Measurements from ENCODE around the gene TUBB4B. TPM values are rescaled to one million over a fixed set of nuclear protein-coding genes. Genes with fewer than 3 reads are reported as not detected.

The TUBB4B gene
- total RNA-seq, 1 donor from 2014 or later: 92.5 TPM

DNA sequence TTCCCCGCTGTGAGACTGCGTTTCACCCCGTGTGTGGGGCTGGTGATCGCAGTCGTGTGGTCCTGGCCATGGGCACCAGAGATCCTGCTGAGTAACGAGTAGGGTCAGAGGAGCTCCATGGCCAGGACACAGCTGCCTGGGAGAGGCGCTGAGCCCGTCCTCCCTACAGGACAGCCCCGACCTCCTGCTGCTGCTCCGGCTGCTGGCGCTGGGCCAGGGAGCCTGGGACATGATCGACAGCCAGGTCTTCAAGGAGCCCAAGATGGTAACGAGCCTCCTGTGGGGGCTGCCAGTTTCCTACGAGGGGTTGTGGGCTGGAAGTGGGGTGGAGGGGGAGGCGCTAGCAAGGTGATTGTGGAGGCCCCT, 25.1 kb downstream of the TUBB4B start:
- FAIRE-seq: no peak

DNA sequence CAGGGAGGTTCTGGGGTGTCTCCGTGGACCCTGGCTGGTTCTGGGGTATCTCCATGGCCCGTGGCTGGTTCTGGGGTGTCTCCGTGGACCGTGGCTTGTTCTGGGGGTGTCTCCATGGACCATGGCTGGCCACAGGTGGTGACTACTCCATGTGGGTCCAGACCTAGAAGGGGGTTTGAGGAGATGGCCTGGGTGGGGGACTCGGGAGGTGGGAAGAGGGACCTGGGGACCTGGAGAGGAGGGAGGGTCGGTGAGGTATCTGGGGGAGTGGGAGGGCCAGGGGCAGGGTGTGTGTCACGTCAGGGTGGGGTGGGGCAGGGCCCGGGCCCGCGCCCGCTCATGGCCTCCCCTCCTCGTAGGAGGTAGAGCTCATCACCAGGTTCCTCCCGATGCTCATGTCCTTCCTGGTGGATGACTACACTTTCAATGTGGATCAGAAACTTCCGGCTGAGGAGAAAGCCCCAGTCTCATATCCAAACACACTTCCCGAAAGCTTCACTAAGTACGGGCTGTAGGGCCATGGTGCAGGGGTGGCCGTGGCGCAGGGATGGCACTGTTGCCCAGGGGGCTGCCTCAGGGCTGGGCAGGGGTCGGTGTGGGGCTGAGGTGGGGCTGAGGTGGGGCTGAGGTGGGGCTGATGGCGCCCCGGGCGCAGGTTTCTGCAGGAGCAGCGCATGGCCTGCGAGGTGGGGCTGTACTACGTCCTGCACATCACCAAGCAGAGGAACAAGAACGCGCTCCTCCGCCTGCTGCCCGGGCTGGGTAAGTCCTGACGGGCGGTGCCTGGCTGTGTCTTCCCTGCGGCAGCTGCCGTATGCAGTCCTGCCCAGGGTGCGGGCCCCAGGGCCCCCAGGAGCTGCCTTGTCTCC, 25.7 kb downstream of the TUBB4B start:
- DNase-seq (ENCODE audit: low spot score in 2 of 2) (no peak), FAIRE-seq (no peak)

More for the DNA sequence above, 25.1 kb downstream of the TUBB4B start:
- no peak for DNase-seq (ENCODE audit: low spot score in 2 of 2)

DNA sequence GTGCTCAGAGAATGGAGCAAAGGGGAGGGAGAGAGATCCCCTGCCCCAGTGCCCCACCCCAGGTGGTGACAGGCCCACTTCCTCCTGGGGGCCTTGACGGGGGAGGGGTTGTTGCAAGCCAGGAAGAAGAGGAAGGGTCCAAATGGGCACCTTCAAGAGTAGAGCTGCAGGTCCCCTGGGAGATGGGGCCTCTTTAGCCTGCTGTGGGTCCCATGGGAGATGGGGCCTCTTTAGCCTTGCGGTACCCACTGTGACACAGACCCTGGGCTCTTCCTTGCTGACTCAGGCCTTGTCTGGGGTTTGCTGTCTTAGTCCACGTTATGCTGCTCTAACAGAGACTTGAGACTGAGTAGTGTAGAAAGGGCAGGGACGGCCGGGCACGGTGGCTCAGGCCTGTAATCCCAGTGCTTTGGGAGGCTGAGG, 26.9 kb downstream of the TUBB4B start:
- no peak for FAIRE-seq
- no peak for DNase-seq (ENCODE audit: low spot score in 2 of 2)

DNA sequence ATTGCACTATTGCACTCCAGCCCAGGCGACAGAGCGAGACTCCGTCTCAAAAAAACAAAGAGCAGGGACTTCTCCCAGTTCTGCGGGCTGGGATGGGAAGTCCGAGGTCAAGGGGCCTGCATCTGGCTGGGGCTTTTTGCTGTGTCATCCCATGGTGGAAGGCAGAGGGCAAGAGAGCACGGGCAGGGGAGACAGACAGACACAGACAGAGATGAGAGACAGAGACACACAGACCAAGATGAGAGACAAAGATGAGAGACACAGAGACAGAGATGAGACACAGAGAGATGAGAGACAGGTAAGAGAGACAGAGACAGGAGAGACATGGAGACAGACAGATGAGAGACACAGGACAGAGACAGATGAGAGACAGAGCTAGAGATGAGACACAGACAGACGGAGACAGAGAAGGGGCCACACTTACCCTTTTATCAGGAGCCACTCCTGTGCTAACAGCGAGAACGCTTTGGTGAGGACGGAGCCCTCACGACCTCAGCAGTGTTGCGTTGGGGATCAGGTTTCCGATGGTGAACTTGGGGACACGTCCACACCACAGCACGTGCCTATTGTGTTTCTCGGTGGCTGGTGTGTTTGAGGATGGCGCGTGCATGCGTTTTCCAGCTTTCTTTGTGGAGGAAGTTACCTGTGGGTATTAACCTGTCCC, 27.6 kb downstream of the TUBB4B start:
- DNase-seq (ENCODE audit: low spot score in 2 of 2) (no peak), FAIRE-seq (no peak)

DNA sequence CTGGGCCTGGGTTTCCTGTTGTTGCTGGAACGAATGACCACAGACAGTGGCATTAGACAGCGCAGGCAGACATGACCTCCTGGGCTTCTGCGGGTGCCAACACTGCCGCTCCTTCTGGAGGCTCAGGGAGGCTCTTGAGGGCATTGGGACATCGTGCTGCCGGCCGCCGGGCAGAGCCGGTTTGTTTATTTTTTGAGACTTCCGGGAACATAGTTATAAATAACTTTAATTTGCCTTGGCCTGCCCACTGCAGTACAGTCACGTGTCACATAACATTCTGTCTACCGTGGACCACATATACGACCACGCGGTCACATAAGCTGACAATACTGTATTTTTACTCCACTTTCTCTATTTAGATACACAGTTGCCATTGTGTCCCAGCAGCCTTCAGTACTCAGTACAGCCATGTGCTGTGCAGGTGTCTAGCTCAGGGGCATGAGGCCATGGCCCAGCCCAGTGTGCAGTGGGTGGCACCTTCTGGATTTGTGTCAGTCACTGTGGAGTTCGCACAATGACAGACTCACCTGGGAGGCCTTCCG, 28.2 kb downstream of the TUBB4B start:
- DNase-seq (ENCODE audit: low spot score in 2 of 2) (no peak), FAIRE-seq (no peak)

DNA sequence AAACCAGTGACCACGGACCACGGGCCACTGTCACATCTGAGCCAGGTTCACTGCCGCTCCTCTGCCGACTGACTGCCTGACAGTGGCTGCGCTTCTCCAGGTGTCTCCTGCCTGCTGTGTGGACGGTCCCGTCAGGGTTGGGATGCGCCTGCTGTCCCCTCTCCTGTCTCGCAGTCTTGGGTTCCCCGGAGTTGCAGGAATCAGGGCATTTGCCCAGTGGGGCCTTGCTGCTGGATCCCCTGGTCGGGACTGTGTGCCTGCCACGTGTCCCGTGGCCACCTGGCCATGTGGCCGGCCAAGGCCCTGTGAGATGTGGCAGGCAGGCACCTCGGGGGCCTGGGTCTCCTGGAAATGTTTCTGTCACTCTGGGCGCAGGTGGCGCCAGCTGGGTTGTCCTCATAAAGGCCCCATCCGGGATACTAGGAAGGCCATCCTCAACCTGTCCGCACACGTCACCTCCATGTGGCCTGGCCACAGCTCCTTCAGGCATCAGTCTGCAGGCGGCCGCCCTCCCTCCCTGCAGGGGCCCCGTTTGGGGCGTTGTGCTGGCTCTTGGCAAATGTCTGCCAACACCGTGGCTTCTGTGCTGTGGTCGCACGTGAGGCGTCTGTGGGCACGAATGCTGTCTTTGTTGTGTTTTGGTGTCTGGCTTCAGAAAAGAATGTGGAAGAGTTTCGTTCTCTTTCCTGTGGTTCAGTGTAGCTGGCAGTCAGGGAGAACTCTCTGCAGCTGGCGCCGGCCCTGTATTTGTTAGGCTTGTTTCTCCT, 30.0 kb downstream of the TUBB4B start:
- FAIRE-seq: no peak
- DNase-seq (ENCODE audit: low spot score in 2 of 2): no peak

DNA sequence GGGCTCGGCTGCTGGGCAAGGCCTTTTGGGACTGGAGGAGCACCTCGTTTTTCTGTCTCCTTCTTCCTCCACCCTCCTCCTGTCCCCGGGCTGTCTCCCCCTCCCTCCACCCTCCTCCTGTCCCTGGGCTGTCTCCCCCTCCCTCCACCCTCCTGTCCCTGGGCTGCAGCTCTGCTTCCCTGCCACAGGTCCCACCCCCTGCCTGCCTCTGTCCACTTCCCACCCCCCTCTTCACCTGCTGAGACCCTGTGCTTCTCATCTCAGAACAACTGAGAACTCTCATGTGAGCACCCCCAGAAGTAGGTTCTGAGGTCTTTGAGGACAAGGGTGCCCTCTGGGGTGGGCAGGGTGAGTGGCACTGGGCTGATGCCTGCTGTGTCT, 30.6 kb downstream of the TUBB4B start:
- FAIRE-seq: no peak
- no peak for DNase-seq (ENCODE audit: low spot score in 2 of 2)

DNA sequence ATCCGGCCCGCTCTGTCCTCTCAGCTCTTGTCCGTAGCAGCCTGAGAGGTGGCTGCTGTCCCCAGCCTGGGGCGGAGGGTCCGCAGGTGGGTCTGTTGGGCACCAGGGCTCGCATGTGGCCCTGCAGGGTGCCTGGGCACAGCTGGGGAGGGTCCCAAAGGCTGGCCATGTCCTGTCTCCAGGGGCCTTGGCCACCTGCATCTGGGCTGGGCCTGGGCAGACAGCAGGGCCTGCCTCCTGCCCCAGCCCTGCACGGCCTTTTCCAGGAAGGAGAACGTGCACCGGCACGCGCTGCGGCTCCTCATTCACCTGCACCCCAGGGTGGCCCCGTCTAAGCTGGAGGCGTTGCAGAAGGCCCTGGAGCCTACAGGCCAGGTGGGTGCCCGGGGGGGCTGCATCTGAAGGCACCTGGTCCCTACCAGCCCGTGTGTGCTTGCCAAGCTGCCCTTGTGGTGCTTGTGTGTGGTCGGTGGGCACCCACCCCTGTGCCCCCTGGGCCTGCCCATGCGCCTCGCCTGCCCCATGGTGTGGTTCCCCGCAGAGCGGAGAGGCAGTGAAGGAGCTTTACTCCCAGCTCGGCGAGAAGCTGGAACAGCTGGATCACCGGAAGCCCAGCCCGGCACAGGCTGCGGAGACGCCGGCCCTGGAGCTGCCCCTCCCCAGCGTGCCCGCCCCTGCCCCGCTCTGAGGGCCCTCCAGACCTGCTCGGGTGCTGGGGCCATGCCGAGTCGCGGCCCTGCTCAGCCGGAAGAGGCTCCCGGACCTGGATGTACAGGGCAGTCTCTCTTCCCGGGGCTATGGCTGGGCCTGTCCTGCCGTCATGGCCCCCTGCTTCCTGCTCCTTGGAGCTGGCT, 31.4 kb downstream of the TUBB4B start:
- FAIRE-seq: no peak
- DNase-seq (ENCODE audit: low spot score in 2 of 2): no peak

DNA sequence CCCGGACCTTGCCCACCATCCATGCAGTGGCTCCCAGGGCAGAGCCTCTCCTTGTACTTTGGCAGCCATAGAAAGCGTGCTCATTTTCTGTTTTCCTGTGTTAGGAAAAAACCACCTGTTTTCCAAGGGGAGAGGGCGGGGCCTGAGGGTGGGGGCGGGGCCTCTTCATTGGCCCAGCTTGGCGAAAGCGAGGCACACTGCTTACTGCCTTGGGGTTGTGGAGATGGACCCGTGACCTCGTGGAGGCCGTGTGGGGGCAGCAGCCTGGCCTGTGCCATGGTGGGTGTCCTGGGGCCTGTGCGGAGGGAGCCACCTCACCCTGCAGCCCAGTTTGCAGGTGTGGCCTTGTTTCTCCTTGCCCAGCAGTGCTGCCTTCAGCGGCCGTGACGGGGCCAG, 32.0 kb downstream of the TUBB4B start:
- no peak for FAIRE-seq
- DNase-seq (ENCODE audit: low spot score in 2 of 2): no peak

DNA sequence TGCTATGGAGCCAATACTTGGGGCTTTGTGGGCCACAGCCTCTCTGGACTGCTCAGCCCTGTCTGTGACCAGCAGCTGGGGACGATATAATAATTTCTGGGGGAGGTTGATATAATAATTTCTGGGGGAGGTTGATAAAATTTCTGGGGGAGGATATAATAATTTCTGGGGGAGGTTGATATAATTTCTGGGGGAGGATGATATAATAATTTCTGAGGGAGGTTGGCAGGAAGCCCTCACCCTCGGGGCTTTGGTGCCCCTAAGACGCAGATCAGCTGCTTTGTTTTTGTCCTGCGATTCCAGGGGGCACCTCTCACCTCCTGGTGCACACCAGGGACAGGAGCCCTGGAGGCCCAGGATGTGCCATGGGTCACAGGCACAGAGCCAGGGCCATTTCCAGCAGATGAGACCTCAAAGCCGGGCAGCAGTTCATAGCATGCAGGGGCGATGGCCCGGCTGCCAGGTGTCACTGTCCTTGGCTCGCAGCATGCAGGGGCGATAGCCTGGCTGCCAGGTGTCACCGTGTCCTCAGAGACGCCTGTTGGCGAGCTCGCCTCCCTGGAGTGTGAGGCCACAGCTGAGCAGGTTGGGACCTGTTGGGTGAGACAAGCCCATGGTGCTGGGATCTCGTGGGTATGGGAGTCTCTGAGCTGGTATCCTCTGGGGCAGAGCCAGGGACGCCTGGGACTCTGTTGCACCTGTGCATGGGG, 32.7 kb downstream of the TUBB4B start:
- DNase-seq (ENCODE audit: low spot score in 2 of 2) (no peak), FAIRE-seq (no peak)

DNA sequence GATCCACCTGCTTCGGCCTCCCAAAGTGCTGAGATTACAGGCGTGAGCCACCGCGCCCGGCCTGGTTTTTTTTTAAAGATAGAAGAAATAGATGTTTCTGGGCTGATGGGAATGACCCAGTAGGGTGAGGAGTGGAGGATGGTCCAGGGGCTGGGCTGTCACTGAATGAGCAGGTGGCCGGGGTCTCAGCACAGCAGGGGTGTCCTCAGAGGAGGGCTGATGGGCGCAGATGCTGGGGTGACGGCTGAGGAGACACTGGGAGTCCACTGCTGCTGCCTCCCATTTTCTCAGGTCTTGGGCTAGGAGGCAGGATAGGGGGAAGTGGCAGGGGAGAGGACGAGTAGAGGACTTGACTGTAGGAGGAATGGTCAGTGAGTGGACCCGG, 34.1 kb downstream of the TUBB4B start:
- DNase-seq (ENCODE audit: low spot score in 2 of 2) (no peak), FAIRE-seq (no peak)

DNA sequence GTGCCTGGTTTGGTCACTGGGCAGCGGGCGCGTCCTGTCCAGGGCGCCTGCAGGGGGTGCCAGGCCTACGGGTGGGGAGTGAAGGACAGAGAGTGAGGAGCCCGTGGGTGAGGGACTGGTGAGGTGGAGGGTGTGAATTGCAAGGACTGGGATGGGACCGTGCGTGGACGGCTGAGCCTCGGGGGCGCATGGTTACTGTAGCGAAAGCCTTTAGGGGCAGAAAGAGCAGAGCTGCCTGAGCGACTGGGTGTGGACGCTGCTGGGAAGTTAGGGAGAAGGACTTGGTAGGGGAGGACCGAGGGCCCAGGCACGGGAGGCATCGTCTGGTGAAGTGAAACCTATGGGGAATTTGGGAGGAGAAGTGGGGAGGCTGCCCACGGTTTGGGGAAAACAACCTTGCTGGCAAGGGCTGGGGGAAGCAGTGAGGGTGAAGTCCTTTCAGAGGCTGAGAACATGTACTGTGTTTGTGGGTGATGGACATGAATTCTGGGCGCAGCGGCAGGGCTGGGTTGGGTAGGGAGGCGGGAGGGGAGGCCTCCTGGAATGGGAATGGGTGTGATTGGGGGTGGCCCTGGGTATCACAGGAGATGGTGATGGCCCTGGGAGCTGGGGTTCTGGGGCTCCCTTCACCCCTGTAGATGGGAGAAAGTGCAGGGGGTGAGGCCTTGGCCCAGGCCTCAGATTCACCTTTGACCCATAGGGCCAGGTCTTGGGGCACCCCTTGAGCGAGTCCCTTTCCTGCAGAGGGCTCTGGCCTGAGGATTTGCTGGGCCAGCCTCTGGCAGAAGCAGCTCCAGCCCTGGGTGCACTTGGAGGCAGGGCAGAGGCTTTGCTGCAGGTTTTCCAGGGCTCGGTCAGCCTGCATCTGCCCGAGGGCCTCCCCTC, 34.7 kb downstream of the TUBB4B start:
- no peak for FAIRE-seq
- DNase-seq (ENCODE audit: low spot score in 2 of 2): no peak

DNA sequence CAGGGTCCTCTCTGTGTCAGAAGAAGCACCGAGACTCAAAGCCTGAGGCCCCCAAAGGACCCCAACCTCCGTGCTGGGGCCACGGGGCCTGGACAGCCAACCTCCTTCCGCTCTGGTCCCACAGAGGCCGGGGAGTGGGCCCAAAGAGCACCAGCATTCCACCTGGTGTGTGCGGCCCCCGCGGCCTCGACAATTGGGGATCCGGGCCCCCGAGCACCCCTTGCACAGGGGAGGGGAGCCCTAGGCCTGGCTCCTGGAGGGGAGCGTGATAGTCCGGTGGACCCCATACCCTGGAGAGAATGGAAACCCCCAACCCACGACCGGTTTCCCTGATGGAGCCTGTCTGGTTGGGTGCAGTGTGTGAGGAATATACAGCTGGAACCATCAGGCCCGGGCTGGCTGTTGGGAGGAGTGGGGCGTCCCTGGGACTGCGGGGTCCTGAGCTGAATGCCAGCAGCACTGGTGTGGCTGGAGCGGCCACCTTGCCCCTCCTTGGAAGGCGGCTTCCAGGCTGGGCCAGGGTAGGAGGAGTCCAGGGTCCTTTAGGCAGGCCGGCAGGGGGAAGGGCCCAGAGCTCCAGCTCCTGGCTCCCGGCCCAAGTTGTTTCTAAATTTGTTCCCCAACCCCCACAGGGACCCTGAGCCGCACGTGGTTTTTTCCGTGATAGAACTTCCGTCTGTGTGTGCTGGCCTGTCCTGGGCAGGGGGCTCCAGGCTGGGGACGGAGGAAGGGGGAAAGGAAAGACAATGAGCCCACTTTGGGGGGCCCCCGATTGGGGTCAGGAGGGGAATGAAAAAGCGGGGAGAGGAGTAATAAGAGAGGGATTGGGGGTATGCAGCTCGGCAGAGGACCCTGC, 35.6 kb downstream of the TUBB4B start:
- no peak for FAIRE-seq
- DNase-seq (ENCODE audit: low spot score in 2 of 2): peak in 1 of 2 donors; percentile 66

DNA sequence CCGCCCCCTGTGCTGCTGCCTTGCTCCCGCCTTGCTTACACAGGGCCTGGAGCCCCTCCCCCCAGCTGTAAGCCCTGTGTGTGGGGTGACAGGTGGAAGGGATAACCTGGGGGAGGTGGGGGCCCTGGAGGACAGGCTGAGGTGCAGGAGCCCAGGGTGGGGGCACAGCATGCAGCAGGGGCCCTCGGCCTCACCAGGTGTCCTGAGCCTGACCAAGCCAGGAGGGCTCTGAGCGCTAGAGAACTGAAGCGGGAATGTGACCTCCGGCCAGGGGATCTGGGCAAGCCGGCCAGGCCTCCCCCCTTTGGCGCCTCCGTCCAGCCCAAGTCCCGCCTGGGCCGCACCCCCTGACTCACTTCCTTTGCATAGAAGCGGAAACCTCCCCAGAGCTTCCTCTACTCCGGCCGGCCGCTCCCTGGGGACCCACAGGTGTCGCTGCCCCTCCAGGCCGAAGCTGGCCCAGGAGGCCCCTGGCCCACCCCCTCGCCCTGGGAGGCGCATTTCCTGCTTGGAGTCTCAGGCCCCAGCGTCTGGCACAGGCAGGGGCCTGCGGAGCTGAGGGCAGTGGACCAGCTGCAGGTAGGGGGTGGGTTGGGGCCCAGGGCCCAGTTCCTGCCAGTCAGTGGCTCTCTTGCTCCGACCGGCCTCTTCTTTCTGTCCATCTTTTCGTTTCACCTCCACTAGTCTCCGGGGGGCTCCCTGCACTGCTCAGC, 36.4 kb downstream of the TUBB4B start, which contains the start of gene TOR4A:
Gene TOR4A (plus strand): TSS at position 398 of the 713 bp plus-strand sequence. CDS start 964 bp downstream, outside the sequence.
- peak; percentile 75 to 83 for DNase-seq (ENCODE audit: low spot score in 2 of 2)

DNA sequence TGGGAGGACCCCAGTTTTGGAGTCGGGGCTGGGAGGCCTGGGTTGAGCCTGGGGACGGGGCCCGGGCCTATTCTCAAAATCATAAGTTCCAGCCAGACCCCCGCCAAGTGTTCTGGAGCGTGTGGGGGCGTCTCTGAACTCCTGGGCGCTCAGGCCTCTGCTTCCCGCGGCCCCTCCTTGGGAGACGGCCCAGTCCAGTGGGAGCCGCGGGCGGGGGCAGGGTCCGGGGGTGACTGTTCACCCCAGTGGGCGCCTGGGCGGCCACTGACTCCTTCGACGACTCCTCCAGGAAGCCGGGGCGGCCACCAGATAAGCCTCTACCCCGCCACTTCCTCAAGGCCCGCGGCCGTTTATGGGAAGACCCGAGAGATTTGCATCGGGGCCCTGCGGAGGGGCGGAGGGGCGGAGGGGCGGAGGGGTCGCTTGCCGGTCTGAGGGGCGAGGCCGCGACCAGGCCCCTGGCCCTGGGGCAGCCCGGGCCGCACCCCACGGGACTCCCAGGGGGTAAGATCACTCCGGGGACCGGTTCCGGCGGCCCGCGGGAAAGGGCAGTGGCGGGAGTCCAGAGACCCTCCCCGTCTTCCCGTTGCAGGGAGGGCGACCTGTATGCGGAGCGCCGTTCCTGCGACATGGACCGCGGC, 37.1 kb downstream of the TUBB4B start:
- FAIRE-seq (no peak), DNase-seq (ENCODE audit: low spot score in 2 of 2) (no peak)

More for the DNA sequence above, 36.4 kb downstream of the TUBB4B start, which contains the start of gene TOR4A:
- no peak for FAIRE-seq
